ENCODE data around the gene FBXL7. TPM values are rescaled to one million over a fixed set of nuclear protein-coding genes. Genes with fewer than 3 reads are reported as not detected.

FBXL7 gene
- total RNA-seq, 2 experiments from 2014 or later = not detected

DNA sequence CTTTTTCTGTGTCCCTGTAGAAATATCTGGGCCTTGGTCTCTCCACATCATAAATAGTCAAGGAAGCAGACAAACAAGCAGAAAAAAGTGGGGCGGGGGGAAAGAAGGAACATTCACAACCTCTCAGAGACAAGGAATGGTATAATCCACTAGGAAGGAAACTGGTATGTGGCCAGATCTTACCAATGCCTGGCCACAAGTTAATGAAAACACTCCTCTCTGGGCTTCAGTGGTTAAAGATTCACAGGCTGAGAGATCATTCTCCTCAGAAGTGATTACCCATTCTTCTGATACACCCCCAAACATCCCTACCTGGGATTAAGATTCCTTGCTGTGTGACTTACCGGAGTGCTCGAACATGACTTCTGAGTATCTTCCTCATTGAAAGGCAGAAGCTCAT is 389.0 kb downstream of the FBXL7 start:
- Mint-ChIP-seq H3K4me3 (no peak overlapping the region), H3K27me3 (no peaks in the 10 kb centered on the region), H3K4me1 (no peaks in the 10 kb centered on the region), H3K27ac (no peak overlapping the region), H3K9me3 (peaks cover 3% of the 10 kb centered on the region), H3K36me3 (ENCODE audit: low read depth) (no peaks in the 10 kb centered on the region)
- CTCF ChIA-PET = no interaction called here
- POLR2A ChIA-PET = no interaction called here
- DNase-seq = no peak

DNA sequence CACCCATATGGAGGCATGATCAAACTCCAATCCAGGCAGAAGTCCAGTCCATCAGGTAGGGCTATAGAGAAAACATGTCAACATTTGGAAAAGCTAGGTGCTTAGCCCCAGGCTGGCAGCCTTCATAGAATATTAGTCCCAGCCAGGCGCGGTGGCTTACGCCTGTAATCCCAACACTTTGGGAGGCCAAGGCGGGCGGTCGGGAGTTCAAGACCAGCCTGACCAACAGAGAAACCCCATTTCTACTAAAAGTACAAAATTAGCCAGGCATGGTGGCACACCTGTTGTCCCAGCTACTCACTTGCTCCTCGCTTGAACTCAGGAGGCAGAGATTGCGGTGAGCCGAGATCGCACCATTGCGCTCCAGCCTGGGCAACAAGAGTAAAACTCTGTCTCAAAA is 393.9 kb downstream of the FBXL7 start:
- Mint-ChIP-seq H3K27me3 (no peaks in the 10 kb centered on the region), H3K27ac (no peak overlapping the region), H3K9me3 (peaks cover 5% of the 10 kb centered on the region), H3K4me3 (no peak overlapping the region), H3K36me3 (ENCODE audit: low read depth) (no peaks in the 10 kb centered on the region), H3K4me1 (no peaks in the 10 kb centered on the region)
- ChIA-PET CTCF (no interaction called here), POLR2A (no interaction called here)
- DNase-seq = no peak

GRCh38 chr5:15897656-15898055 is 397.7 kb downstream of the FBXL7 start:
- CTCF ChIA-PET = no interaction called here
- Mint-ChIP-seq H3K36me3 (ENCODE audit: low read depth) (no peaks in the 10 kb centered on the region), H3K4me1 (no peaks in the 10 kb centered on the region), H3K4me3 (no peak overlapping the region), H3K9me3 (peaks cover 2% of the 10 kb centered on the region), H3K27me3 (no peaks in the 10 kb centered on the region), H3K27ac (no peak overlapping the region)
- POLR2A ChIA-PET = no interaction called here
- DNase-seq = no peak

GRCh38 chr5:15898641-15899040 is 398.7 kb downstream of the FBXL7 start:
- Mint-ChIP-seq H3K4me1 (no peaks in the 10 kb centered on the region), H3K27ac (no peak overlapping the region), H3K9me3 (peaks cover 2% of the 10 kb centered on the region), H3K36me3 (ENCODE audit: low read depth) (no peaks in the 10 kb centered on the region), H3K4me3 (no peak overlapping the region), H3K27me3 (no peaks in the 10 kb centered on the region)
- POLR2A ChIA-PET = no interaction called here
- CTCF ChIA-PET = no interaction called here
- DNase-seq = no peak

DNA sequence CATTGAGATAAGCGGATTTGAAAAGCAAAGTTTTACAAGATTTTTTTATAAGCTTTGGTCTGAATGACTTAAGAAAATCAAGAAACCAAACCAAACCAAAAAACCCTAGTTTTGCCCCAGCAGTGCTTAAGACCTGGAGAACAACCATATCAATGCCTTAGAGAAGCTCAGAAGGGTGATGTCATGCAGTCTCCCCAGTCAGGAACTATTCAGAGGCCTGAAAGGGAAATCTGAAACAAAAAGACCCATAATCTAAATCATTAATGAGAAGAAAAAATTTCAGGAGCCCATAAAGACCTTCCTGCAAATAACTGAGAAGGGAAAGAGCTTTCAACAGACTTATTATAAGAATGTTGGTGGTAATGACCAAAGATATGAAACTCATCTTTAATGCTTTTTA is 399.5 kb downstream of the FBXL7 start:
- Mint-ChIP-seq H3K27me3 (no peaks in the 10 kb centered on the region), H3K4me3 (no peak overlapping the region), H3K9me3 (peaks cover 2% of the 10 kb centered on the region), H3K27ac (no peak overlapping the region), H3K36me3 (ENCODE audit: low read depth) (no peaks in the 10 kb centered on the region), H3K4me1 (no peaks in the 10 kb centered on the region)
- ChIA-PET POLR2A (no interaction called here), CTCF (no interaction called here)
- DNase-seq = no peak

DNA sequence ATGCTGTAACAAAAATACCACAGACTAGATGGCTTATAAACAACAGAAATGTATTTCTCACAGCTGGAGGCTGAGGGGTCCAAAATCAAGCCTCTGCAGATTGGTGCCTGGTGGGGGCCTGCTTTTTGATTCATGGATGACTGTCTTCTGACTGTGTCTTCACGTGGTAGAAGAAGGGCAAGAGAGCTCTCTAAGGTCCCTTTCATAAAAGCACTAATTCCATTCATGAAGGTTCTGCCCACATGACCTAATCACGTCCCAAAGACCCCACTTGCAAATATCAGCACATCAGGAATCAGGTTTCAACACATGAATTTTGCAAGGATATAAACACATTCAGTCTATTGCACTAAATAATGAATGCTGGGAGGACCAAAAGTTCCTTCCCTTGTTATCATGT is 401.2 kb downstream of the FBXL7 start:
- H3K9me3 Mint-ChIP-seq = peaks cover 2% of the 10 kb centered on the region
- ChIA-PET POLR2A (no interaction called here), CTCF (no interaction called here)

GRCh38 chr5:15902066-15902465 is 402.1 kb downstream of the FBXL7 start:
- Mint-ChIP-seq H3K27ac (no peak overlapping the region), H3K4me1 (no peaks in the 10 kb centered on the region), H3K27me3 (no peaks in the 10 kb centered on the region), H3K36me3 (ENCODE audit: low read depth) (no peaks in the 10 kb centered on the region), H3K9me3 (peaks cover 2% of the 10 kb centered on the region), H3K4me3 (no peak overlapping the region)
- DNase-seq = no peak
- POLR2A ChIA-PET = no interaction called here
- CTCF ChIA-PET = no interaction called here

More for the DNA sequence above, 401.2 kb downstream of the FBXL7 start:
- no peak for DNase-seq
- no peaks in the 10 kb centered on the region for H3K27me3 Mint-ChIP-seq
- no peaks in the 10 kb centered on the region for H3K4me1 Mint-ChIP-seq
- H3K36me3 Mint-ChIP-seq (ENCODE audit: low read depth) = no peaks in the 10 kb centered on the region
- H3K4me3 Mint-ChIP-seq = no peak overlapping the region
- H3K27ac Mint-ChIP-seq = no peak overlapping the region

- ChIA-PET POLR2A (no interaction called here), CTCF (no interaction called here)
- H3K36me3 Mint-ChIP-seq (ENCODE audit: low read depth) = no peaks in the 10 kb centered on the region
- H3K27me3 Mint-ChIP-seq = no peaks in the 10 kb centered on the region
- H3K4me1 Mint-ChIP-seq = no peaks in the 10 kb centered on the region
- DNase-seq = no peak
- no peak overlapping the region for H3K4me3 Mint-ChIP-seq
- no peaks in the 10 kb centered on the region for H3K9me3 Mint-ChIP-seq
- H3K27ac Mint-ChIP-seq = no peak overlapping the region
Observed at GRCh38 chr5:15904899-15905830, 405.2 kb downstream of the FBXL7 start.

- Mint-ChIP-seq H3K27me3 (no peaks in the 10 kb centered on the region), H3K4me3 (no peak overlapping the region), H3K36me3 (ENCODE audit: low read depth) (no peaks in the 10 kb centered on the region), H3K4me1 (no peaks in the 10 kb centered on the region), H3K9me3 (peaks cover 6% of the 10 kb centered on the region), H3K27ac (no peak overlapping the region)
- DNase-seq = no peak
- CTCF ChIA-PET = no interaction called here
- POLR2A ChIA-PET = no interaction called here
Observed at GRCh38 chr5:15914638-15915037, 414.7 kb downstream of the FBXL7 start.

DNA sequence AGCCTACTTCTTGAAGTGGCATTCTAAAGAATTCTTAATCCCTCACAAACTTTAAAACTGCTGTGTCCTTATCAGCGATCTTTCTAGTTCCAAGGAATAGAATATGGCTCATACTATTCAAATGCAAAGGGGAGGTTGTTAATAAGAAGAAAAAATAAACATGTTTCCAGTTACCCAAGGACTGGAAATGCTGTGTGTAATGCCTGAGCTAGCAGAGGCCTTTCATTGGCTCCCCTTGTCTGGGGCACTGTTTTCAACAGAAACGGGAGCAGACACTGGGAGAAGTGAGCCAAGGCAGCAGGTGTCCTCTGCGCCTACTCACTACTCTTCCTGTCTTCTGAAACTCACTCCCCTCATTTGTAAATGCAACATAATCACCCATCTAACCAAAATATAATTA is 426.6 kb downstream of the FBXL7 start:
- ChIA-PET CTCF (no interaction called here), POLR2A (no interaction called here)
- Mint-ChIP-seq H3K27ac (no peak overlapping the region), H3K4me3 (no peak overlapping the region), H3K27me3 (no peaks in the 10 kb centered on the region), H3K36me3 (ENCODE audit: low read depth) (no peaks in the 10 kb centered on the region), H3K9me3 (no peaks in the 10 kb centered on the region), H3K4me1 (no peaks in the 10 kb centered on the region)
- no peak for DNase-seq

GRCh38 chr5:15927710-15928380 is 427.9 kb downstream of the FBXL7 start:
- Mint-ChIP-seq H3K4me3 (no peak overlapping the region), H3K27ac (no peak overlapping the region), H3K4me1 (no peaks in the 10 kb centered on the region), H3K27me3 (no peaks in the 10 kb centered on the region), H3K9me3 (no peaks in the 10 kb centered on the region), H3K36me3 (ENCODE audit: low read depth) (no peaks in the 10 kb centered on the region)
- CTCF ChIA-PET = no interaction called here
- no peak for DNase-seq
- POLR2A ChIA-PET = no interaction called here

DNA sequence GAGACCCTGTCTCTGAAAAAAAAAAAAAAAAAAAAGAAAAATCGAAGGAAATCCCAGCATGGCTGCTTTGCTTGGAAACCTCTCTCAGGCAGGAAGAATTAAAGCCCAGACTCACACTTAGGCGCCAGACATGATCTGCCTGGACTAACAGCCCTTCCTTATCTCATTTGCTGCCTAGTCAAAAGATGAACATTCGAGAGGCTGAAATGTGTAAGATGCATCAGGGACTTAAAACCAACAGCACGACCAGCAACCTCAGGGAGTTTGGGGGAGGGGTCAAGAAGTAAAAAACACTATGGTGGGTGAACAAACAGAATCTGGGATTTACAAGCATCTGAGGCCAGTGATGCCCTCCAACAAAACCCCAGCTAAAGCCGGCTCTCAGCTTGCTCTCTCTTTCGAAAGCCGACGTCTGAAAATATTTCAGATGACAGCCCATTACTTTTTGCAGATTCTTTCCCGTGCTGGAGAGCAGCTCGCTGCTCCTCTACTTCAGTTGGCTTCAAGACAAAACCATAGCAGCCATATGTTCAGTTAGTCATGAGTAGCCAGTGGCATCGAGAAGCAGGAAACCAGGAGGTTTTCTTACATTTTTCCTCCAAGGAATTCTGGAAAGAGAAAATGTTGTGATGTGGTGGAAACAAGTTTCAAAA is 429.8 kb downstream of the FBXL7 start:
- Mint-ChIP-seq H3K9me3 (no peaks in the 10 kb centered on the region), H3K27ac (no peak overlapping the region), H3K27me3 (no peaks in the 10 kb centered on the region), H3K4me1 (no peaks in the 10 kb centered on the region), H3K36me3 (ENCODE audit: low read depth) (no peaks in the 10 kb centered on the region), H3K4me3 (no peak overlapping the region)
- ChIA-PET POLR2A (no interaction called here), CTCF (no interaction called here)
- DNase-seq = no peak

DNA sequence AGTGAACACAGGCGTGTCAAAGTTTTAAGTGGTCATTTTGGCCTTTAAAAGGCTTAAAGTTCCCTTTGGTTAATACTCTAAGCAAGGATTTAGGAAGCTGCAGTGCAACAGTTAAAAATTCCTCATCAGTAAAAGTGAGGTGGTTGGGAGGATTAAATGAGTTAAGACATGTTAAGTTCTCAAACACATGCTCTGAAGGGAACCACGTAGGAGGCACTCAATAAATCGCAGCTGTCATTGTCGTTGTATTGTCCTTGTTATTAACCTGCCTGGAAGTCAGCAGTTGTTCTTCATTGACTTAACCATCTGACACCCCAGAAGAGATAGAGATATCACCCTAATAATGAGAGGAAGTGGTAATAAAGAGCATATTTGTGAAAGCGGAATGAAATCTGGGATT is 432.1 kb downstream of the FBXL7 start:
- no peaks in the 10 kb centered on the region for H3K4me1 Mint-ChIP-seq
- H3K9me3 Mint-ChIP-seq = peaks cover 5% of the 10 kb centered on the region
- H3K4me3 Mint-ChIP-seq = no peak overlapping the region
- no peak overlapping the region for H3K27ac Mint-ChIP-seq
- no peaks in the 10 kb centered on the region for H3K36me3 Mint-ChIP-seq (ENCODE audit: low read depth)
- ChIA-PET CTCF (no interaction called here), POLR2A (no interaction called here)
- no peak for DNase-seq
- H3K27me3 Mint-ChIP-seq = no peaks in the 10 kb centered on the region
